Duodenal mucosa (tissue), 2 donors: ENCODE results near the gene PLD4.

Experiments used
- H3K27ac ChIP-seq: one replicate; pipeline ENCODE4 v1.7.0; 2013; ENCODE audit warnings: low read depth, low read length
- H3K27me3 ChIP-seq, 2 donors: one replicate each; pipeline ENCODE4 v1.7.0; 2013; ENCODE audit warnings: low read length in 2 of 2, control low read depth in 1 of 2; ENCODE audit not compliant: insufficient read depth in 2 of 2, control insufficient read depth in 1 of 2
- H3K36me3 ChIP-seq, 2 donors: one replicate each; pipeline ENCODE4 v1.7.0; 2013; ENCODE audit warnings: low read length in 2 of 2, control low read depth in 1 of 2; ENCODE audit not compliant: insufficient read depth in 2 of 2, control insufficient read depth in 1 of 2
- H3K4me1 ChIP-seq, 2 donors: one replicate each; pipeline ENCODE4 v1.7.0; 2013; ENCODE audit warnings: low read length in 2 of 2, control low read depth in 1 of 2; ENCODE audit not compliant: insufficient read depth in 2 of 2, control insufficient read depth in 1 of 2
- H3K4me3 ChIP-seq, 2 donors: one replicate each; pipeline ENCODE4 v1.7.0; 2013; ENCODE audit warnings: low read length in 2 of 2, low read depth in 1 of 2
- H3K9ac ChIP-seq, 2 donors: one replicate each; pipeline ENCODE4 v1.7.0; 2013; ENCODE audit warnings: low read length in 2 of 2, low read depth in 1 of 2
- H3K9me3 ChIP-seq, 2 donors: one replicate each; pipeline ENCODE4 v1.7.0; 2013; ENCODE audit warnings: low read length in 2 of 2, control low read depth in 1 of 2; ENCODE audit not compliant: control insufficient read depth in 1 of 2

The PLD4 gene

GRCh38 chr14:104976198-104977007 is 51.7 kb downstream of the PLD4 start:
- H3K4me3 ChIP-seq = no peak overlapping the region
- H3K9ac ChIP-seq = no peak overlapping the region
- H3K27me3 ChIP-seq = peaks cover 24 to 34% of the 10 kb centered on the region in 2 donors
- peaks cover 39 to 54% of the 10 kb centered on the region in 2 donors for H3K4me1 ChIP-seq
- H3K36me3 ChIP-seq = no peaks in the 10 kb centered on the region
- H3K9me3 ChIP-seq = no peaks in the 10 kb centered on the region
- H3K27ac ChIP-seq = no peak overlapping the region

DNA sequence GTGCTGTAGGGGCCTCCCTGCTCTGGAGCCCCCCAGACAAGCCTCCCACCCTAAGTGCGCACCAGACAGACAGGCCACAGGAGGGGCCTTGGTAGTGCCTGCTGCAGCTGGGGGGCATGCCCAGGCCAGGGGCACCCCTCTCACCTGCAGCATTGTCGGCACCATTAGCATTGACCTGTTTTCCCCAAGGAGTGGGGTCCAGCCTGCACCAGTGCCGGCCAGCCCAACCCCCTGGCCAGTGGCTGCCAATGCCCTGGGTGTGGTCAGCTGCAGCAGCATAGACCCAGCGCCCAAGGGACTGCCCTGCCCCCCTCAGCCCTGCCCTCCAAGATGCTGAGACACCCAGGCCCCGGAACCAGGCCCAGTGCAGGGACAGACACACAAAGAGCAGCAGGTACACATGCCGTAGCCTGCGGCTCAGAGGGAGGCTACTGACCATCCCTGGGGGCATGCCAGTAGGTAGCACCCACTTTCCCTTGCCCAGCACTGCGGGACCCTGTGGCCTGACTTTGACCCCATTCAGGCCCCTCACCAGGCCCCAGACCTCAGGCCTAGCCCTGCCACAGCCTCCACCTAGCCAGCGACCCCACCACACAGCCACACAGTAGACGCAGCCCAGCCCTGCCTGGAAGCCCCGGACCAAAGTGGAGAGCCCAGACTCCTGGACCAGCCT is 52.5 kb downstream of the PLD4 start:
- Histone ChIP-seq H3K4me3 (peak overlapping the region; percentile 49 to 55), H3K9ac (peak overlapping the region in 1 of 2 donors; percentile 26), H3K9me3 (no peaks in the 10 kb centered on the region), H3K4me1 (peaks cover 34 to 47% of the 10 kb centered on the region in 2 donors), H3K27ac (no peak overlapping the region), H3K36me3 (no peaks in the 10 kb centered on the region), H3K27me3 (peaks cover 24 to 34% of the 10 kb centered on the region in 2 donors)

GRCh38 chr14:104977681-104978653 is 53.3 kb downstream of the PLD4 start, which contains the start of gene AHNAK2:
Gene AHNAK2, minus strand, starts transcription at chr14:104978374. Its CDS starts 137 bp downstream, at chr14:104978237.
- no peaks in the 10 kb centered on the region for H3K9me3 ChIP-seq
- no peak within 1 kb of the TSS for H3K27ac ChIP-seq
- peaks cover 24 to 29% of the 10 kb centered on the region in 2 donors for H3K27me3 ChIP-seq
- peak within 1 kb of the TSS; percentile 49 to 55 for H3K4me3 ChIP-seq
- peak within 1 kb of the TSS; percentile 26 to 29 for H3K9ac ChIP-seq
- H3K4me1 ChIP-seq = peaks cover 26 to 38% of the 10 kb centered on the region in 2 donors
- H3K36me3 ChIP-seq = no peaks in the 10 kb centered on the region

GRCh38 chr14:104978746-104979691 is 54.3 kb downstream of the PLD4 start:
- Histone ChIP-seq H3K4me1 (peaks cover 20 to 31% of the 10 kb centered on the region in 2 donors), H3K36me3 (no peaks in the 10 kb centered on the region), H3K9ac (no peak overlapping the region), H3K27ac (no peak overlapping the region), H3K4me3 (no peak overlapping the region), H3K9me3 (no peaks in the 10 kb centered on the region), H3K27me3 (peaks cover 24 to 27% of the 10 kb centered on the region in 2 donors)

- Histone ChIP-seq H3K9ac (no peak overlapping the region), H3K36me3 (no peaks in the 10 kb centered on the region), H3K27me3 (peaks cover 21 to 27% of the 10 kb centered on the region in 2 donors), H3K27ac (no peak overlapping the region), H3K9me3 (no peaks in the 10 kb centered on the region), H3K4me1 (peaks cover 20 to 26% of the 10 kb centered on the region in 2 donors), H3K4me3 (no peak overlapping the region)
Observed at GRCh38 chr14:104979758-104980610, 55.3 kb downstream of the PLD4 start.

GRCh38 chr14:104980611-104981531 is 56.2 kb downstream of the PLD4 start:
- H3K27me3 ChIP-seq = peaks cover 21 to 27% of the 10 kb centered on the region in 2 donors
- H3K9me3 ChIP-seq = no peaks in the 10 kb centered on the region
- H3K27ac ChIP-seq = no peak overlapping the region
- no peaks in the 10 kb centered on the region for H3K36me3 ChIP-seq
- H3K9ac ChIP-seq = no peak overlapping the region
- no peak overlapping the region for H3K4me3 ChIP-seq
- peaks cover 15 to 20% of the 10 kb centered on the region in 2 donors for H3K4me1 ChIP-seq

DNA sequence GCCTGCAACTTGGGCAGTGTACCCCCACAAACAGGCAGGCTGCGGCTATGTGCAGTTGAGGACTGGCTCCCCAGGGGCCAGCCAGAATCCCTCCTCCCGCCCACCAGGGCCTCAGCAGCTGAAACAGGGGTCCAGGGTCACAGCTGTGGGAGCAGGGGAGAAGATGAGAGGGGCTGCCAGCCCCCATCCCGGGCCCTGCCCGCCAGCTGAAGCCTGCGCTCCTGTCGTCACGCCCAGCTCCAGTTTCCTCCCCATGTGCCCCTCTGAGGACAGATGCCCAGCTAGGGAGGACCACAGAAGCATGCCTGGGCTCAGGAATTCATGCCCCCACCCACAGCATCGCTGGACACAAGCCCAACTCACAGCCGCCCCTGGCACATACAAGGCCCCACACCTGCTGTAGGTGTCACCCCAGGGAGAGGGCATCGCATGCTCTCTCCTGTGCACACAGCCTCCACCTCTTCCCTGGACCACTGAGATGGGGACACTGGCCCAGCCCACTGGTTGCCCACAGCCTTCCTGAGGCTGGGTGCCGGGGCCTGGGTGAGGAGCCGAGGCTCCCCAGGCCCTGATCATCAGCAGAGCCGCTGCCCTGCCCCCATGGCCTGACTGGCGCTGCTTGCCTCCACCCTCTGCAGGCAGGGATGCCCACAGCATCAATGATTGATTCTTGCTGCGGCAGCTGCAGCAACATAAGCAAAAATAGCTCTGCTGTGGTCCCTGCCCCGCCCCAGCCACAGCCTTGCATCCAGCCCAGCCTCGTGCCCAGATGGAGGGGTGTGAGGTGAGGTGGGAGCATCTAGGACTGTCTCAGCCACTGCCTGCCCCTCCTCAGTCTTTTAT is 57.2 kb downstream of the PLD4 start:
- no peak overlapping the region for H3K9ac ChIP-seq

More for the DNA sequence above, 57.2 kb downstream of the PLD4 start:
- Histone ChIP-seq H3K36me3 (no peaks in the 10 kb centered on the region), H3K4me3 (no peak overlapping the region), H3K27ac (no peak overlapping the region), H3K9me3 (no peaks in the 10 kb centered on the region), H3K27me3 (peaks cover 16 to 20% of the 10 kb centered on the region in 2 donors), H3K4me1 (peaks cover 16 to 17% of the 10 kb centered on the region in 2 donors)
